NCI-H1930 (cell line): Measurements from ENCODE around the gene TPRKB.
"Not testable (repeated sequence)": the region's sequence is repeated elsewhere in the genome, so short reads cannot be mapped to it uniquely, and the experiment has no call there.

Experiments used
- DNase-seq, 2 experiments: peaks; one replicate each; lab custom pipeline; 2025; lab: John Stamatoyannopoulos, UW

TPRKB gene

DNA sequence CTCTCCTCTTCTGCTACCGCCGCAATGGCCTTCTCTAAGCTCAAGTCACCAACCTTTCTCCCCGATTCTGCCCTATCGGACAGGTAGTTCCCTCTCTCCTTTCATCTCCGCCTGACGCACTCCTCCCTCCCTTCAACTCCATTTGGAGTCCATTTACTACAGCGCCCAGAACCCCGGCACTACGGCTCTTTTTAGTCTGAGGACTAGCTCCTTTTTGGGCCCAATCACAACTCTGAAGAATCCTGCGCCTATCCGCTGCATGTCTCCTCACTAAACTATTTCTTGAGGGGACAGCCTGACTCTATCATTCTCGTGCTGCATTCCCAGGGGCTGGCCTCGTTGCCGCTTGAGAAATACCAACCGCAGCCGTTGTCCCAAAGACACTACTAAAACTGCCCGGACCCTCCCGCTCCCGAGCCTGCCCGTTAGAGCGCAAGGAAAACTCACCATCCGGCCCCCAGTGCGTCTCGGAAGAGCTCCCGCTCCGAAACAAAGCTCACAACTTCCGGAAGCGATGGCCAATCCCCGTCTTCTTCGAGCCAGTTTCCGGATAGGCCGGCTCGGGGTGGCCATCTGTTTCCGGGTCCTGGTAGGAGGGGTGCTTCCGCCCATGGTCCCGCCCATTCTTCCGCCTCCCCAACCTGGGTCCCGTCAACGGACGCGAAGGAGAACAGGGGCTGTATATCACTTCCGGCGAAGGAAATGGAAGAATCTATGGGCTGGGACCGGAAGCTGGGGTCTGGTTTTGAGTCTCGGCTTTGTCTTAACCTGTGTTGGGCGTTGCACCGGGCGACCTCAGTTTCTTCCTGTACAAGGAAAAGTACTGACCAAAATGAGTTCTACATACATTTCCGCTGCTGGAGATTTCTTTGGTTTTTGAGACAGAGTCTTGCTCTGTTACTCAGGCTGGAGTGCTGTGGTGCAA is at the start of gene TPRKB:
Gene TPRKB, minus strand, starts transcription at position 491 of the 925 bp plus-strand sequence. CDS start 2,776 bp downstream, outside the sequence.
- peak; percentile 93 to 96 for DNase-seq

DNA sequence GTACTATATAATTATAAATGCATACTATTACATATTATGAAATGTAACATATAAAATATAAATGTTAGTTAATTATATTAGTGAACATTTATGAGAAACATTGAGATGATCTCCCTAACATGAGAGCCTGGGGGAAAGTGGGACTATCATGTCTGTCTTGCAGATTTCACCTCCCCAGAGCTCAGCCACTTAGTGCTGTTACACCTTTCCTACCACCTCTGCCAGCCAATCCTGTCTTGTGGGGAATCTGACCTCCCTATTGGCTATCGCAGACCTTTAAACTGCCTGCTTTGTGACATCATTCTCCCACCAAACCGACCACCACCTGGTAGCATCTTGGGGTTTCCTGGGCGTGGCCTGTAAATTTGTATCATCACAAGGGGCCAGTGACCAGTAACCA is 46.7 kb upstream of the TPRKB start, which contains the start of gene C2orf78:
Gene C2orf78, plus strand, starts transcription at position 301 of the 400 bp plus-strand sequence. CDS start 127 bp downstream, outside the sequence.
- DNase-seq: not testable (repeated sequence)

DNA sequence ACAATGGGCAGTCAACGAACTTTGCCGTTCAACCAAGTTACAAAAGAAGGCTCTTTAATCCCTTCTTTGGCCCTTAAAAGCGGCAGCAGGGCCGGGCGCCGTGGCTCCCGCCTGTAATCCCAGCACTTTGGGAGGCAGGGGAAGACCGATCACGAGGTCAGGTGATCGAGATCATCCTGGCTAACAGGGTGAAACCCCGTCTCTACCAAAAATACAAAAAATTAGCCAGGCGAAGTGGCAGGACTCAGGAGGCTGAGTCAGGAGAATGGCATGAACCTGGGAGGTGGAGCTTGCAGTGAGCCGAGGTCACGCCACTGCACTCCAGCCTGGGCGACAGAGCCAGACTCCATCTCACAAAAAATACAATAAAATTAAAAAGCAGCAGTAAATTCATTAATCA is 46.3 kb upstream of the TPRKB start:
- DNase-seq: not testable (repeated sequence)

DNA sequence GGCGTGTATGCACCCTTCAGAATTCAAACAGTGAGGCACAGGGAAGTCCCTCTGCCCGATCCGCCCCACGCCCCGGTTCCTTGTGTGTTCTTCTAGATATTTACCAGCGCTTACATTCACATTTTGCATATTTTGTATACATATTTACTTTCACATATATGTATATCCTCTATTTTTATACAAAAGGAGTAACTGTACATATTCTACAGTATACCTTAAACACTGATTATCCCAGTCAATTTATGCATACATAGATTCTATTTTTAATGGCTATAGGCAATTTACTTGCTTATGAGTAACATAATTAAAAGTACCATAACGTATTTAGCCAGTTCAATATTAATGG is 43.1 kb upstream of the TPRKB start:
- no peak for DNase-seq

DNA sequence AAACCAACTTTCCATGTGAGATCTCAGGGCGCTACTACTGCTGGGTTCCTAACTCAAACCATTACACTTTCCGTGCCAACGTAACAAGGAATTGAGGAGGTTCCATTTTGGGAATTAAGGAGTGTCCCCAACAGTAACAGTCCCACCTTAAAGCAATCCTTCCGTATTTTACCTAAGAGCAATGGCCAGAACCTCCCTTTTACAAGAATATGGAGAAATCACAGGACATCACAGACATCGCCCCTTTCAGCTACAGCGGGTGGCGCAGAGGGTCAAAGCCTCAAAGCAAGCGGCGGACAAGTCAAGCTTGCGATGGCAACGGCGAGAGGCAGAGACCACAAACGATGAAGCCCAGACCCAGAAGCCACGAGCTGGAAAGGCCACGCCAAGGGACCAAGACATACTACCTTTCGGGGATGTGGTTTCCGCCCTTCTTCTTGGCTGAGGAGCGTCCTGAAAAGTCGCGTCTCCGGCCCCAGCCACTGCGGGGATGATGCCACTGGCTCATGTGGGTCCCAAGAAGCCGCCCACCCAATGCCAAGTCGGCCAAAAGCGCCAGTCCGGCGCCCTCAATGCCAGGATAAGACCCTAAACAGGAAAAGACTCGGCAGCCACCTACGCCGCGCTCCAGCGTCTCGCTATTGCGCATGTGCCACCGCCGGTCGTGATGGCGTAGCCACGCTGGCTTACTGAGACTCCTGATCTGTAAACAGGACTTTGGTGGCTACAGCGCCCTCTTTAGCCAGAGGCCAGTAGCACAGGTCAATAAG is 42.5 kb upstream of the TPRKB start, which contains the start of gene DUSP11:
Gene DUSP11, minus strand, starts transcription at position 637 of the 770 bp plus-strand sequence. Its CDS starts 129 bp downstream, at position 508.
- peak; percentile 88 to 94 for DNase-seq

DNA sequence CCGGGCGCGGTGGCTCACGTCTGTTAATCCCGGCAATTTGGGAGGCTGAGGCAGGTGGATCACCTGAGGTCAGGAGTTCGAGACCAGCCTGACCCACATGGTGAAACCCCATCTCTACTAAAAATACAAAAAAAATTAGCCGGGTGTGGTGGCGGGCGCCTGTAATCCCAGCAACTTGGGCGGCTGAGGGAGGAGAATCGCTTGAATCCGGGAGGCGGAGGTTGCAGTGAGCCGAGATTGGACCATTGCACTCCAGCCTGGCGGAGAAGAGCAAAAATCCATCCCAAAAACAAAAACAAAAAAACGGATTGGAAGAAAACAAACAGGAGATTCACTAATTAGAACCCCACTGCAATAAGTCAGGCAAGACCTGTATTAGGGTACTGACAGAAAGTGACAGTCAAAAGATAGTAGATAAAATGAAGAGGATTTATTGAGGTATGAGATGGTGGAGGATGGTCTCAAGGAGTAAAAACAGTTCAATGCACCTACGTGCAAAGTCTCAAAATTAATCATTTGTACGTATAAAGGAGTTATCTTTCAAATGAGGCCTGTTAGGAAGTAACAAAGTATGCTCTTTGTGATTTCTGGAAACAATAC is 41.8 kb upstream of the TPRKB start:
- DNase-seq: not testable (repeated sequence)

DNA sequence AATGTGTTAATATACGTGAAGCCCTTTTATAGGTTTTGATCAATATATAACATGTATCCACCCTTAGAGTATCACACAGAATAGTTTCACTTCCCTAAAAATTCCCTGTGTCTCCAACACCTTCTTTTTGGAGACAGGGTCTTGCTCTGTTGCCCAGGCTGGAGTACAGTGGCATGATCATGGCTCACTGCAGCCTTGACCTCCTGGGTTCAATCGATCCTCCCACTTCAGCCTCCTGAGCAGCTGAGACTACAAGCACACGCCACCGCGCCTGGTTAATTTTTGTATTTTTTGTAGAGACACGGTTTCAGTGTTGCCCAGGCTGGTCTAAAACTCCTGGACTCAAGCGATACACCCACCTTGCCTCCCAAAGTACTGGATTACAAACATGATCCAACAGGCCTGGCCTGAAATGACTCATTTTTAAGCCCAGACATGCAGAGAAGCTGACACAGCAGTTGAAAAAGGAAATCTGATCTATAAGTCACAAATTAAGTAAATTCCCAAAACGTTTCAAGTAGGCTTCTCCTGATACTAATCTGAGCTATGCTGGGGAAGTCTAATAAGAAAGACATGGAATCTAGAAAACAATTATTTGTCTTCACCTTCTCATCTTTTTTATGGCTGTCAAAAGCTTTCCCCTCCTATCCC is 39.8 kb upstream of the TPRKB start:
- DNase-seq: no peak

DNA sequence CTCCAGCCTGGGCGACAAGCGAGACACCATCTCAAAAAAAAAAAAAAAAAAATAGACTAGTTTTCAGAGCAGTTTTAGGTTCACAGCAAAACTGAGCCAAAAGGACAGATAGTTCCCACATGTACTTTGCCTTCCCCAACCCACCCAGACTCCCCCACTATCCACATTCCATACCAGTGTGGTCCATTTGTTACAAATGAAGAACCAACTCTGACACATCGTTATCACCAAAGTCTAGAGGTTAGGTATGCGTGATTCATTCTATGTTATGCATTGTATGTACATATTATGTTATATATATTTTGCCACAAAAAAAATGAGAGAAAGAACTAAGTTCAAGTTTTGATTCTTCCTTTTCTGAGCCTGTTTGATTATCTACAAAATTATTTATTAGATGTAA is 39.2 kb upstream of the TPRKB start:
- no peak for DNase-seq

DNA sequence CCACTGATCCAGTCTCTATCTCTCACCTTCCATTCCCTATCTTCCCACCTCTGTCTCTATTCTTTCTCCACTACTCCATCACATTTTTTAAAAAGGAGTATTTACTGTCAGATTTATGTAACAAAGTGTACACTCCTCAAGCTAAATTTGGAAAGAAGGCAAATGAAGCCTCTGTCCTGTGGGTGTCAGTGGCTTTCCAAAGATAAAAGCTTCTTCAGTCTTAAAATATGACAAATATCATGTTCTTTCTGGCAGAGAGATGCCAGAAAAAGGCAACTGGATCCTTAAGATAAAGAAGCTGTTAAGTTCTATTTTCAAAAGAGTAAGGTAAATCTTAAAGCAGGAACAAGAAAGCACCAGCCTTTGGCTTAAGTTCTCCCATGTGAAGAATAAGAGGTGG is 35.7 kb upstream of the TPRKB start:
- DNase-seq: no peak

DNA sequence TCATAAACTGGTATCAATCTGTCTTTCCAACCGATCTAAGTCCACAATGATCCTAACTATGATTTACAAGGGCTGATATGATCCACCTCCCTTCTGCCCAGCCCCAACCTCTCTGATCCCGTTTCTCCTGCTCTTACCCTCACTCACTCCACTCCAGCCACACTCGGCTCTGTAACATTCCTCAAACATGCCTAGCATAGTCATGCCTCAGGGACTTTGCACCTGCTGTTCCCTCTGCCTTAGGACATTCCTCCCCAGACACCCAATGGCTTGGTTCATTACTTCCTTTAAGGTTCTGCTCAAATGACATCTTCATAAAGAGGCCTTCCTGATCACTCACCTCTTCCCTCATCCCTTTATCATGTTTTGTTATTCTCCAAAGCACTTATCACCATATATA is 33.6 kb upstream of the TPRKB start:
- DNase-seq: no peak

DNA sequence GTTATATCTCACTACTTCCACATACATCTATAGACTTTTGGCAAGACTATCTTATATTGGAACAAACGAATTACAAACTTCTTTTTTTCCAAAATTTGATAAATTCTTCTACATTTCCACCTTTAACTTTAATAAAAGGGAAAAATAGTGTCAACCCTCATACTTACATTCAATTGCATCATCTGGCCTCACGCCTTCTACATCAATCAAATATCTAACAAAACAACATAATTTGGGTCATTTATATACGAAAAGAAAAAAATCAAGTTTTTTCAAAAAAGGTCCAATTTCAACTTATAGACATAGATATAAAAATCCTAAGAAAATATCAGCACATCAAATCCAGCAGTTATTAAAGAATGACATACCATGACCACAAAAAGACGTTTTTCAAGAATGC is 29.8 kb upstream of the TPRKB start:
- DNase-seq: no peak

DNA sequence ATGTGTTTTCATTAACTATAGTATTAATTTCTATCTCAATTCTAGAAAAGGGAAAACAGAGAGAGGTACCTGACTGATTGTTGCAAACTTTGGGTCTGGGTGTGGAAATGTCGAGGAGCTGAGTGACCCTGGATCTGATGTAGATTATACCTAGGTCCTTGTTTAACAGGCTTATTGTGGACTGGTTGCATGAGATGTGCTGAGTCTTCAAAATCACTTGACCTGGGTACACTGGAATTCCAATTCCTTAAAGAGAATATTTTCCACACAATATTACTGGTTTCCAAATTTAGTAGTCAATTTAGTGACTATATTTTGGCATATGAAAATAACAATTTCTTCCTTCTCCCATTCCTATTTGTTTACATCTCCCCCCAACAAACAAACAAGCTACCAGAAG is 29.2 kb upstream of the TPRKB start:
- DNase-seq: no peak

DNA sequence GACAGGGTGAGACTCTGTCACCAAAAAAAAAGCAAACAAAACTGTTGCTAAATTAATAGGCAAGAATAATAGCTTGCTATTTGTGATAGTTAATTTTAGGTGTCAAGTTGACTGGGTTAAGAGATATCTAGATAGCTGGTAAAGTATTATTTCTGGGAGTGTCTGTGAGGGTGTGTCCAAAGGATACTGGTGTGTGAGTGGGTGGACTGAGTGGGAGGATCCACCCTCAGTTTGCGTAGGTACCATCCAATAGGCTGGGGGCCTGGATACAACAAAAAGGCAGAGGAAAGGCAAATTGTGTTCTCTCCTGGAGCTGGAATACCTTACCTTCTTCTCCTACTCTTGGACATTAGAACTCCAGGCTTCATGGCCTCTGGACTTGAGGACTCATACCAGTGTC is 27.8 kb upstream of the TPRKB start:
- no peak for DNase-seq

DNA sequence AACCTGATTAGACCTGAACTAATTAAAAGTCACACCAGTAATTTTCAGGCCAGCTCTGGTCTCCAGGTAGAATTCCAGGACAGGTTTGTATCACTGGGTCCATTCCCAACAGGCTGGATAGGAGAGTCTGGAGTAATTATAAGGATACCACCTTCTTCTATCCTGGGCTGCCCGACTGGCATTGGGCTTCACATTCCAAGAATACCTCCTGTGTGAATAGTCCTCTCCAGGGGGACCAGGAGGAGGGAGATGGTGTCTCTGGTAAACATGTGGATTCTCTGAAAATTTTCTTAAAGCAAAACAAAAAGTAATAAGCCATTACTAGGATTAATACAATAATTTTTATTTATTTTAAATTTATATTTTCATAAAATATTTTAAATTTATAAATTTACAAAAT is 25.4 kb upstream of the TPRKB start:
- DNase-seq: no peak

DNA sequence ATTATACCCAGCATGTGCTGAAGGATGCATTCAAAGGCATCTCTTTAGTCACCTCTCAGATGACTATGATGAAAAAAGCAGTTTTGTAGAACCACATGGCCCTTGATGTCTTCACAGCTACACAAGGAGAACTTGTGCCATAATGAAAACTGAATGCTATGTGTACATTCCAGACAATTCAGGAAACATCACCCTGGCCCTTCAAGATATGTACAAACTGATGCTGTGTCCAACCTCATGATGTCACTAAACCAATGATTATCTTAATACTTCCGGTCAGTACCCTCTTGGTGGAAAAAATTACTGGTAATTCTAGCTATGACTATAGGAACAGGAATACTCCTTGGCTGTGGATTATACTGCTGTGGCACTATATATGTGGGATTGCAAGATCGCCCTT is 22.8 kb upstream of the TPRKB start:
- no peak for DNase-seq

DNA sequence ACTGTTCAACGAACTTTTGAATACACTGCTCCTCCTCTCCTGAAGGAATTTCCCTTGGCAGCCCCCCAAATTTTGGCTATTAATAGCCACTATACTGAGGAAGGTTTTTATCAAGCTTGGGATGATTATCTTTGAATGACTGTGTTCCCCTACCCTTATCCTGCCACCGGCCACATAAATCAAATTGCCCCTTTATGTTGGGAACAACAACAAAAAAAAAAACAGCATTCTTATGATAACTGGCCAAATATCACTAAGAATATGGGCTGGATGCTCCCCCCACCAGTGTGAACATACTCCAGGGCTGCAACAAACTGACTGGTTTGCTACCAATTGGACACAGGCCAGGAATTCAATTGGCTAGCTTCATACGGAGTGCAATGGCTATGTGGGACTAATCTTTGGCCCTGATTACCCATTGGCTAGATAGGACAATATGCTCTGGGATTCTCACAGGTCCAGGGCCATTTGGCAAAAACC is 22.2 kb upstream of the TPRKB start:
- no peak for DNase-seq

DNA sequence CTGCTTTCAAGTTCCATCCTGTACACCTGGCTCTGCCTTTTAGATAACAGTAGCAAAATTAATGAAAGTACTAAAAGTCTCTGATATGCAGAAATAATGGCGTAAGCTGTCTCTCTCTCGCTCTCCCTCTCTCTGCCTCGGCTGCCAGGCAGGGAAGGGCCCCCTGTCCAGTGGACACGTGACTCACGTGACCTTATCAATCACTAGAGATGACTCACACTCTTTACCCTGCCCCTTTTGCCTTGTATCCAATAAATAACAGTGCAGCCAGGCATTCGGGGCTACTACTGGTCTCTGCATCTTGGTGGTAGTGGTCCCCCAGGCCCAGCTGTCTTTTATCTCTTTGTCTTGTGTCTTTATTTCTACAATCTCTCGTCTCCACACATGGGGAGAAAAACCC is 17.2 kb upstream of the TPRKB start:
- DNase-seq: not testable (repeated sequence)

DNA sequence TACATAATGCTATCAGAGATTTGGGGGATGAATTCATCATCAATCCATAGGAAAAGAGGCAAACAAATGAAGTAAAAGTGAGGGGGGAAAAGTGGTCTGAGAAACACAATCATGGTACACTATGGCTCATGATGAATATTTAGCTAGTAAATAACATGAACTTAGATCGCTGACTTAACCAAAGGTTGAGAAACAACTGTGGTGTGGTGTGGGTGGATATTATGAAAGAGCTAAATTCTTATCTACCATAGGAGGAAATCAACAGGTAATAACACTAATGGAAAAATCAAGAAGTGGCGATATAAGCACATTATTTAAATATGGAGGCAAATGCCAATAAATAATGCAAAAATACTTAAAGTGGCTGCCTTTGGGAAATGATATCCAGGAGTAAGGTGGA is 12.2 kb upstream of the TPRKB start:
- no peak for DNase-seq

DNA sequence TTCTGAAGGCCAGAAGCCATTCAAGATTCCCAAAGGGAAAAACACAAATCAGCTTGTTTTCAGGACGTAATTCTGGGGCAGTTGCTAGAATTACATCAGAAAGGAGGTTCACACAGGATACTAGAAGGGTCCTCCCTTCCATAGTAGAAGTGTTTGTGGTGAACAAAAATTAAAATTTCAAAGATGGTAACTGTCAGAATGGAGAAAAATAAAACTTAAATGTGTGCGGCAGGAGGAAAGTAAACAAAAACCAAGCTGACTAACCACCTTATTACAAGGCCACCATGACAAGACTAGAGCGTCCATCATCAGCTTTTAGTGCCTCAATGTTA is 9.7 kb upstream of the TPRKB start:
- DNase-seq: no peak

DNA sequence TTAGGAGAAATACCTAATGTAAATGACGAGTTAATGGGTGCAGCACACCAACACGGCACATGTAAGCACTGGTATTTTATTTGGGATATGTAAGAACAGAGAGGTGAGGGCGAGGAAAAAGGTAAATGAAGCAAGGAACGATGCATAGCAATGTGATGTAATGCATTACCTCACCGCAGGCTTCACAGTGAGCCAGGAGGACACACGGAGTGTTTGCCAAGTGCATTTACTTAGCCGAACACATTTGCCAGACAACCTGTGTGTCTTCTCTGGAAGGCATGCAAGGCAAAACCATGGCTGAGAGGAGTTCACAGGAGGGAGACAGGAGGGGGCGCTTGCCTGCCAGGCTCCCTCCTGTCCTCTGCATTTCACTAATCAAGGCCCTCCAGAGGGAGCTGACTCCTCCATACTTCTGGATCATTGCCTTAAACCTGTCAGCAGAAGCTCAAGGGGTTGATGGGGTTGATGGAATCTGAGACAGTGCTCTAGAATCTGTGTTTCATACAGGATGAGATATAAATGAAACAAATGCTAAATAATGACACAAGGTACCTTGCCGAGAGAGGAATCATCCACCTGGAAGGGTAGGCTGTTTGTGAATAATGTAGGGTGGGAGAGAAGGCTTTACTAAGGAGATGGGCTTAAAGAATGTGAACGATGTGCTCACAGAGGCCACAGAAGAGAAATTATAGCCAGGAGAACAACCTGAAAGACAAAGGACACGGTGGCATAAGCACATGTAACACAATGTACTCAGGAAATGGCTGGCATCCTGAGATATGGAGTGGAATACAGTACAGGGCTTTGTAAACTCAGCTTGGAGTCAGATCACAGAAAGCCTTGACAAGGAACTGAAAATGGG is 9.1 kb upstream of the TPRKB start:
- DNase-seq: no peak

DNA sequence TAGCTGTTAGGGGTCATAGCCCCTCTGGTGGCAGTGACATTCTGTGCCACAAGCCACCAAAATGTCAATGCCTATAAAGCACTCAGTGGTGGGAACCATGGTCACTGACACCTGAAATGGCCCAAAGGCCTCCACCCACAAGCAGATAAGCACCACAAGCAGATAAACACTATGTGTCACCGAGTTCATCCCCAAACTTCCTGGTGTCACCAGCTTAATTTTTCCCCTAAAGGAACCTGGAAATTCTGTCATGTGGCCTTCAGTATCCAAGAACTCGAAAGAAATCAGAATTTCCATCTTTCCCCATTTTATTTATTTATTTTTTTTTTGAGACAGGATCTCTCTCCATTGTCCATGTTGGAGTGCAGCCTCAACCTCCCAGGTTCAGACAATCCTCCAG is 3.6 kb upstream of the TPRKB start:
- DNase-seq: no peak
